ENCODE data around the gene GLT1D1.
"Not testable (repeated sequence)": the region's sequence is repeated elsewhere in the genome, so short reads cannot be mapped to it uniquely, and the experiment has no call there.

Gene GLT1D1

GRCh38 chr12:128852885-128853599 lies at the start of gene GLT1D1:
Gene GLT1D1 (plus strand): TSS chr12:128853478. CDS start chr12:128853582, 104 bp downstream.
- no peak for DNase-seq

- DNase-seq: no peak
These were observed 49.5 kb upstream of the GLT1D1 start for GRCh38 chr12:128803788-128804187.

GRCh38 chr12:128804762-128805161 lies 48.5 kb upstream of the GLT1D1 start:
- DNase-seq: no peak

- not testable (repeated sequence) for DNase-seq
These were observed 47.9 kb upstream of the GLT1D1 start for GRCh38 chr12:128805406-128805805.

GRCh38 chr12:128806573-128806972 lies 46.7 kb upstream of the GLT1D1 start:
- DNase-seq: no peak

GRCh38 chr12:128807161-128807724 lies 46.0 kb upstream of the GLT1D1 start:
- no peak for DNase-seq

- no peak for DNase-seq
These were observed 44.6 kb upstream of the GLT1D1 start for GRCh38 chr12:128808651-128809050.

GRCh38 chr12:128810182-128811127 lies 42.8 kb upstream of the GLT1D1 start:
- DNase-seq: no peak

GRCh38 chr12:128811806-128812205 lies 41.5 kb upstream of the GLT1D1 start:
- no peak for DNase-seq

- no peak for DNase-seq
These were observed 39.9 kb upstream of the GLT1D1 start for GRCh38 chr12:128813392-128813791.

- DNase-seq: no peak
These were observed 39.4 kb upstream of the GLT1D1 start for GRCh38 chr12:128813883-128814282.

- DNase-seq: no peak
These were observed 38.6 kb upstream of the GLT1D1 start for GRCh38 chr12:128814411-128815261.

GRCh38 chr12:128815779-128816642 lies 37.3 kb upstream of the GLT1D1 start:
- no peak for DNase-seq

GRCh38 chr12:128816643-128816920 lies 36.7 kb upstream of the GLT1D1 start:
- DNase-seq: no peak

- DNase-seq: no peak
These were observed 35.9 kb upstream of the GLT1D1 start for GRCh38 chr12:128817111-128818015.

GRCh38 chr12:128818065-128819022 lies 34.9 kb upstream of the GLT1D1 start:
- no peak for DNase-seq

- DNase-seq: no peak
These were observed 33.8 kb upstream of the GLT1D1 start for GRCh38 chr12:128819293-128820144.

- DNase-seq: no peak
These were observed 33.0 kb upstream of the GLT1D1 start for GRCh38 chr12:128820253-128820652.

All from activated CD4-positive, CD25-positive, alpha-beta regulatory T cell (primary cell).